22Rv1 (cell line): ENCODE results near the gene RRP8.

Experiments
- H3K27ac ChIP-seq: fragments of 450-650 bp; 2 replicates; pipeline ENCODE4 v1.5.1; 2017
- ZFX ChIP-seq: fragments of 450-650 bp; IDR thresholded peaks from 2 replicates; pipeline ENCODE4 v1.6.1; 2017; ENCODE audit warnings: antibody characterized with exemption, borderline replicate concordance
- TF ChIP-seq, protein P1 (sequence below): fragments of 450-650 bp; IDR thresholded peaks from 2 replicates; pipeline ENCODE4 v1.5.1; 2017; ENCODE audit warnings: mild to moderate bottlenecking

RRP8 gene

GRCh38 chr11:6626971-6627761 is 23.8 kb upstream of the RRP8 start:
- TF ChIP-seq ZFX: no peak
- TF ChIP-seq, protein P1, sequence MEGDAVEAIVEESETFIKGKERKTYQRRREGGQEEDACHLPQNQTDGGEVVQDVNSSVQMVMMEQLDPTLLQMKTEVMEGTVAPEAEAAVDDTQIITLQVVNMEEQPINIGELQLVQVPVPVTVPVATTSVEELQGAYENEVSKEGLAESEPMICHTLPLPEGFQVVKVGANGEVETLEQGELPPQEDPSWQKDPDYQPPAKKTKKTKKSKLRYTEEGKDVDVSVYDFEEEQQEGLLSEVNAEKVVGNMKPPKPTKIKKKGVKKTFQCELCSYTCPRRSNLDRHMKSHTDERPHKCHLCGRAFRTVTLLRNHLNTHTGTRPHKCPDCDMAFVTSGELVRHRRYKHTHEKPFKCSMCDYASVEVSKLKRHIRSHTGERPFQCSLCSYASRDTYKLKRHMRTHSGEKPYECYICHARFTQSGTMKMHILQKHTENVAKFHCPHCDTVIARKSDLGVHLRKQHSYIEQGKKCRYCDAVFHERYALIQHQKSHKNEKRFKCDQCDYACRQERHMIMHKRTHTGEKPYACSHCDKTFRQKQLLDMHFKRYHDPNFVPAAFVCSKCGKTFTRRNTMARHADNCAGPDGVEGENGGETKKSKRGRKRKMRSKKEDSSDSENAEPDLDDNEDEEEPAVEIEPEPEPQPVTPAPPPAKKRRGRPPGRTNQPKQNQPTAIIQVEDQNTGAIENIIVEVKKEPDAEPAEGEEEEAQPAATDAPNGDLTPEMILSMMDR: no peak

GRCh38 chr11:6625832-6626420 is 22.5 kb upstream of the RRP8 start:
- TF ChIP-seq ZFX: no peak
- TF ChIP-seq, protein P1: no peak
- H3K27ac ChIP-seq: no peak overlapping the region

More at GRCh38 chr11:6626971-6627761, 23.8 kb upstream of the RRP8 start:
- no peak overlapping the region for H3K27ac ChIP-seq

- no peak overlapping the region for H3K27ac ChIP-seq
- TF ChIP-seq ZFX: no peak
- TF ChIP-seq, protein P1: no peak
Measured at GRCh38 chr11:6625156-6625831, 21.9 kb upstream of the RRP8 start.

DNA sequence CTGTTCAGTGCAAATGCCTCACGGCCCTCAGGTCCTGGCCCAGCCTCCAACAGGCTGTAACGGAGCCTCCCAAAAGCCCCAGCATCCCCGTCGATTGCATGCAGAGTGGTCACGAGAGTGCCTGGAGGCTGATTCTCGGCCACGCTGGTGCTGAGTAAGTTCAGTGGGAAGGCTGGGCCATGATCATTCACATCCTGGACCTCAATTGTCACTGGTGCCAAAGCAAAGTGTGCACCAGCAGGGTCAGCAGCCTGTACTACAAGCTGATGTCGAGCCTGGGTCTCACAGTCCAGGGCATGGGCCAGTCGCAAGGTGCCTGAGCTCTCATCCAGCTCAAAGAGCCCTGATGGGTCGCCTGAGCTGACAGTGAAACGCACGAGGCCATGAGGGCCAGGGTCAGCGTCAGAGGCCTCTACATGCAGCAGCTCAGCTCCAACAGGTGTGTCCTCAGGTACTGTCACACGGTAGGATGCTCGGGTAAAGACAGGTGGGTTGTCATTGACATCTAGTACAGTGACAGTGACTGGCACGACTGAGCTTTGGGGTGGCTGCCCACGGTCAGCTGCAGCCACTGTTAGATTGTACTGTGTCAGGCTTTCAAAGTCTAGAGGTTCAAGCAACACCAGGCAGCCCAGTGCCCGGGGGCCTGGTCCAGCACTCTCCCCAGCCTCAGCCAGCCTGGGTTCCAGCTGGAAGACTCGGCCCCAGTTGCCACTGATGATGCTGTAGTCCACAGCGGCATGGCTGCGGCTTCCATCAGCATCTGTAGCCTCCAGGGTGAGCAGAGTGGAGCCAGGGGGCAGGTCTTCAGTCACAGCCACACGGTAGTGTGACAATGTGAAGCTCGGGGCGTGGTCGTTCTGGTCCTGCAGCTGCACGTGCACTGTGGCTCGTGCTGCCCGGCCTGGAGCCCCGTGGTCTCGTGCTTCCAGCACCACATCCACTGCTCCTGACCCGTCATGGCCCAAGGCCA is 20.3 kb upstream of the RRP8 start:
- no peak for TF ChIP-seq ZFX
- TF ChIP-seq, protein P1: no peak
- no peak overlapping the region for H3K27ac ChIP-seq

DNA sequence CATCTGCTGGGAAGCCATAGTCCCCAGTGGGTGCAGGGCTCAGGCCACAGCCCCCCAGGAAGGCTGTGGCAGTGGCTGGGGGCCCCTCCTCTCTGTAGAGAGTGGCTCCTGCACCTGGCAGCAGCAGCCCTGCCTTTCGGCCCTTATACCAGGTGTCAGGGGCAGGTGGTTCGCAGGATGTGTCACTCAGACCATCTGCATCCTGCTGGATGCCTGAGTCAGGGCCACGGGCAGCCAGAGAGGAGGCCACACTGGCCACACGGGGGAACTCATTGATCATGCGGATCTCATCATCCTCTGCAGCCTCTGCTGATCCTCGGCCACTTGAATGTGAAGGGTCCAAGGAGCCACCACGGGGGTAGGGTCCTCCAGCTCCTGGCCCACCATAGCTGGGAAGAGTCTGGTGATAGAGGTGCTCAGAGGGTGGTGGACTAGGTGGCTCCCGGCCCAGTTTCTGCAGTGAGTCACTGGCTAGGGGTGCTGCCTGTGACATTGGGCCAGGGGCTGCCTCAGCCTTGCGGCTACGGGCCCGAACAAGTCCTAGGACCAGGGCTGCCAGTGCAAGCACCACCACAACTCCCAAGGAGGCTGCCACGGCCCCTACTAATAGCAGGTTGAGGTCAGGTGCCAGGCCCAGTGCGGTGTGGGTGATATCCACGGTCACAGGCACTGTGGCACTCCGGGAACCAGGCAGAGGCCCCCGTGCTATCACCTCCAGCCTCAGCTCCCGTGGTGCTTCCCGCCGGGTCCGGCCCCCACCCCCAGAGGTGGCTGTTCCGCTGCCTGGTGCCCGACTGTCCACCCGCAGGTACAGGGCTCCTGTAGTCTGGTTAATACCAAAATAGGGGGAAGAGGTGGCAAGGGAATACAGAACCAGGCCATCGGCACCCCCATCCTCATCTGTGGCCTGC is 19.1 kb upstream of the RRP8 start:
- no peak overlapping the region for H3K27ac ChIP-seq
- no peak for TF ChIP-seq ZFX

- TF ChIP-seq, protein P1: no peak
- no peak overlapping the region for H3K27ac ChIP-seq
Measured at GRCh38 chr11:6621711-6622211, 18.3 kb upstream of the RRP8 start.
